Measurements from ENCODE around the gene DDX42.
"Not testable (repeated sequence)": the region's sequence is repeated elsewhere in the genome, so short reads cannot be mapped to it uniquely, and the experiment has no call there.

DDX42 gene

GRCh38 chr17:63866625-63867024, 92.7 kb downstream of the DDX42 start:
- DNase-seq (ENCODE audit: insufficient read length, low spot score); FAIRE-seq: not testable (repeated sequence)

Measured in GM19239 (cell line).